ENCODE measurements around the gene SLC45A2. TPM values are rescaled to one million over a fixed set of nuclear protein-coding genes. Genes with fewer than 3 reads are reported as not detected.

SLC45A2 gene
- total RNA-seq, 1 donor, result not detected

DNA sequence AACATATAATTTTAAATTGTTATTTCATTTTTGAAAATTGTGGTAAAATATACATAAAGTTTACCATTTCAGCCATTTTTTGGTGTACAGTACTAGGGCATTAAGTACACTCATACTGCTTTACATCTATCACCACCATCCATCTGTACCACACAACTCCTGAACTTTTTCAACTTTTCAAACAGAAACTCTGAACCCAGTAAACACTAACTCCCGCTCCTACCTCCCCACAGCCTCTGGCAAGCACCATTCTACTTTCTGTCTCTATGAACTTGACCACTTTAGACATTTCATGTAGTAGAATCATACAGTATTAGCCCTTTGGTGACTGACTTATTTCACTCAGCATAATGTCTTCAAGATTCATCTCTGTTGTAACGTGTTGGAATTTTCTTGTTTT lies 8.4 kb upstream of the SLC45A2 start:
- TF ChIP-seq, protein P1, sequence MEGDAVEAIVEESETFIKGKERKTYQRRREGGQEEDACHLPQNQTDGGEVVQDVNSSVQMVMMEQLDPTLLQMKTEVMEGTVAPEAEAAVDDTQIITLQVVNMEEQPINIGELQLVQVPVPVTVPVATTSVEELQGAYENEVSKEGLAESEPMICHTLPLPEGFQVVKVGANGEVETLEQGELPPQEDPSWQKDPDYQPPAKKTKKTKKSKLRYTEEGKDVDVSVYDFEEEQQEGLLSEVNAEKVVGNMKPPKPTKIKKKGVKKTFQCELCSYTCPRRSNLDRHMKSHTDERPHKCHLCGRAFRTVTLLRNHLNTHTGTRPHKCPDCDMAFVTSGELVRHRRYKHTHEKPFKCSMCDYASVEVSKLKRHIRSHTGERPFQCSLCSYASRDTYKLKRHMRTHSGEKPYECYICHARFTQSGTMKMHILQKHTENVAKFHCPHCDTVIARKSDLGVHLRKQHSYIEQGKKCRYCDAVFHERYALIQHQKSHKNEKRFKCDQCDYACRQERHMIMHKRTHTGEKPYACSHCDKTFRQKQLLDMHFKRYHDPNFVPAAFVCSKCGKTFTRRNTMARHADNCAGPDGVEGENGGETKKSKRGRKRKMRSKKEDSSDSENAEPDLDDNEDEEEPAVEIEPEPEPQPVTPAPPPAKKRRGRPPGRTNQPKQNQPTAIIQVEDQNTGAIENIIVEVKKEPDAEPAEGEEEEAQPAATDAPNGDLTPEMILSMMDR (IDR thresholded peaks at IDR 0.05; ENCODE audit: insufficient read depth, low read depth, low read length), result no peak
- DNase-seq (ENCODE audit: low read depth), result no peak
- H3K4me3 ChIP-seq (ENCODE audit: low read depth, low read length), result no peak overlapping the region

GRCh38 chr5:33985447-33985846 lies 954 bp upstream of the SLC45A2 start:
- no peak overlapping the region for H3K4me3 ChIP-seq (ENCODE audit: low read depth, low read length)
- TF ChIP-seq, protein P1 (IDR thresholded peaks at IDR 0.05; ENCODE audit: insufficient read depth, low read depth, low read length), result no peak
- DNase-seq (ENCODE audit: low read depth), result no peak

DNA sequence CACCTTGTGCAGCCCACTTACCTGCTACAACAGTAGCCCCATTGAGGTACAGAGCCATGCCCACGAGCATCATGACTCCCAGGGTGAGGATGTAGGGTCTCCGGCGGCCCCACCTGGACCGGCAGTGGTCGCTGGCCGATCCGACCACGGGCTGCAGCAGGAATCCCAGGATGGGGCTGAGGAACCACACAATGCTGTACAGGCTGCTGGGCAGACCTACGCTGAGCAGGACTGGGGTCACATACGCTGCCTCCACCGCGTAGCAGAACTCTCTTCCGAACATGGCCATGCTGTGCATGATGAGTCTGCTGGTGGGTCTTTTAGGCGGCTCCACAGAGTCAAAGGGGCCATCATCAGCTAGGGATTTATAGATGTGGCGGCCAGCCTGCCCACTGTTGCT lies 315 bp downstream of the SLC45A2 start:
- DNase-seq (ENCODE audit: low read depth), result no peak
- no peak overlapping the region for H3K4me3 ChIP-seq (ENCODE audit: low read depth, low read length)
- TF ChIP-seq, protein P1 (IDR thresholded peaks at IDR 0.05; ENCODE audit: insufficient read depth, low read depth, low read length), result no peak

DNA sequence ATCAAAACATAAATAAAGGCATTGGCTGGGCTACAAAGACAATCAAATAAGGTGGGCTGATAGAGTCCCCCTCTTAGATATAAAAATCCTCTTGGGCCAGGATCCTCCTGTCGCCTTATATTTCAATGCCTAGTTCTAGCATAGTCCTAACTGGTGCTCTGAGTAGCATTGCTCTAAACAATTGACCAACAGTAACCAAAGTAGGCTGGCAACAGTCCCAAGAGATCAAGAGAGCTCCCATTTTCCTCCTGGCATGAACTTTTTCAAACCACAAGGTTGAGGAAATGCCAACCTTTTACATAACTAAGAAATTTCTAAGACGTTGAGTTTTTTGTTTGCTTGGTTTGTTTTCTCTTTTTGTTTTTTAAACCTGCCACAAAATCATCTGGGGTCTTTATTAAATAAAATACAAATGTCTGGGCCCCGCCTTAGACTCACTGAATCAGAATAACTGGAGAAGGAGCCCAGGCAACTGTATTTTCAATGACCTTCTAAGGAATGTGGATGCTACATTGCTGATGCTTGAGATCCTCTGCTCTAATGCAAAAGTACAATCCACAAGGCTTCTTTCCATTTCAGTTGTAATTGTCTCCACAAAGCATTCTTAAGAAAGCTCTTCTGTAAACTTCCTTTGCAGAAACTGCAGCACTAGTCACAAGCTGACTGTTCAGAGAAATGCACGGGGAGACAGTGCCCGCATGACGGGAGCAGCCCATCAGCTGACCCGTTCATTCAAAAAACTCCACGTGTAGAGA lies 2.9 kb downstream of the SLC45A2 start:
- TF ChIP-seq, protein P1 (IDR thresholded peaks at IDR 0.05; ENCODE audit: insufficient read depth, low read depth, low read length), result no peak
- no peak for DNase-seq (ENCODE audit: low read depth)
- H3K4me3 ChIP-seq (ENCODE audit: low read depth, low read length), result no peak overlapping the region

DNA sequence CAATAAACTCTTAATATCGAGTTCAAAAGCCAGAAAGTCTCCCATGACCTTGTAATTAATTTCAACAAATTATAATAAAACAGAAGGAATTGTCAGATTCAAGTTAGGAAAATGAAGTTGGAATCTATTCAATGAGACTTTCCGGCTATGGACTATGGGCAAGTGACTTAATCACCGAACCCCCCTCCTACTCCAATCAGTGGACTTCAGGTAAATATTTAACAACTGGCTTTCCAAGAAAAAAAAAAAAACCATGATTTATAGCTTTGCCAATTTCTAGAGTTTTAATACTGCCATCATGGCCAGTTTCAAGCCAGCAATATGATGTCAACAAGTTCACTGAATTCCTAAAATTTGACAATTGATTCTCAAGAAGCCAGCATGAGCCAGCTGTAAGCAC lies 4.5 kb downstream of the SLC45A2 start:
- TF ChIP-seq, protein P1 (IDR thresholded peaks at IDR 0.05; ENCODE audit: insufficient read depth, low read depth, low read length), result no peak
- no peak overlapping the region for H3K4me3 ChIP-seq (ENCODE audit: low read depth, low read length)
- no peak for DNase-seq (ENCODE audit: low read depth)

DNA sequence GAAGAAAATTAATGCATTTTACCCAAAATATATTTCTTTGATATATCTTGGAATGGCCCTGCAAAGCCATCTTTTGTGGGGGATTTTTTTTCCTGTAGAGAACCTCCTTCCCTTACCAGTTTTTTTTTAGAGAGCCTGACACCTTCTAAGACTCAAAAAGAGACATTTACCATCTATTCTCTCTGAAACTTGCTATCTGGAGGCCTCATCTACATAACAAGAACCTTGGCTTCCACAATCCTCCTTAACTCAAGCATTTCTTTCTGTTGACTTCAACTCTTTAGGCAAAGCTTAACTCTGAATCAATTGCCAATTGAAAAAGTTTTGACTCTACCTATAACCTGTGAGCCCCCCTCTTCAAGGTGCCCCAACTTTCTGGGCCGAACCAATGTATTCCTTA lies 6.2 kb downstream of the SLC45A2 start:
- TF ChIP-seq, protein P1 (IDR thresholded peaks at IDR 0.05; ENCODE audit: insufficient read depth, low read depth, low read length), result no peak
- no peak for DNase-seq (ENCODE audit: low read depth)
- H3K4me3 ChIP-seq (ENCODE audit: low read depth, low read length), result no peak overlapping the region

DNA sequence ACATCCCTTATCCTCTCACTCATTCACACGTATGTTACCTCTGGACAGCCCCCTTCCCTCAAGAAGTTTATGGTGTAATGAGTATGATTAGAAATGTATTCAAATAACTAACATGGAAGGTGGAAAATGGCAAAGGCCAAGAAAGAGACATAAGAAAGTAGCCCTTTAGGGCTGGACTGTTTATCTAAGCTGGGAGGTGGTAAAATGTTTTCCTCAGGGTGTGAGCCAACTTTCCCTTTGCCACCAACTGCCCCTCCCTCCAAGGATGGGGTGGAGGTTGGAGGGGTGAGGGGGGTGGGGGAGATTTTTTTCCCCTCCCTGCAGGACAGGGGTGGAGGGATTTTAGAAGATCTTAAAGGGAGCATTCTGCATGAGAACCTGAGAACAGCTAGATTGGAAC lies 8.2 kb downstream of the SLC45A2 start:
- H3K4me3 ChIP-seq (ENCODE audit: low read depth, low read length), result no peak overlapping the region
- TF ChIP-seq, protein P1 (IDR thresholded peaks at IDR 0.05; ENCODE audit: insufficient read depth, low read depth, low read length), result no peak
- no peak for DNase-seq (ENCODE audit: low read depth)

Measured in fibroblast of villous mesenchyme (primary cell).